Measurements from ENCODE around the gene SLC49A3. TPM values are rescaled to one million over a fixed set of nuclear protein-coding genes. Genes with fewer than 3 reads are reported as not detected.
"Not testable (repeated sequence)": the region's sequence is repeated elsewhere in the genome, so short reads cannot be mapped to it uniquely, and the experiment has no call there.

The SLC49A3 gene
- total RNA-seq, 1 experiment from 2014 or later, result 6.9 TPM

DNA sequence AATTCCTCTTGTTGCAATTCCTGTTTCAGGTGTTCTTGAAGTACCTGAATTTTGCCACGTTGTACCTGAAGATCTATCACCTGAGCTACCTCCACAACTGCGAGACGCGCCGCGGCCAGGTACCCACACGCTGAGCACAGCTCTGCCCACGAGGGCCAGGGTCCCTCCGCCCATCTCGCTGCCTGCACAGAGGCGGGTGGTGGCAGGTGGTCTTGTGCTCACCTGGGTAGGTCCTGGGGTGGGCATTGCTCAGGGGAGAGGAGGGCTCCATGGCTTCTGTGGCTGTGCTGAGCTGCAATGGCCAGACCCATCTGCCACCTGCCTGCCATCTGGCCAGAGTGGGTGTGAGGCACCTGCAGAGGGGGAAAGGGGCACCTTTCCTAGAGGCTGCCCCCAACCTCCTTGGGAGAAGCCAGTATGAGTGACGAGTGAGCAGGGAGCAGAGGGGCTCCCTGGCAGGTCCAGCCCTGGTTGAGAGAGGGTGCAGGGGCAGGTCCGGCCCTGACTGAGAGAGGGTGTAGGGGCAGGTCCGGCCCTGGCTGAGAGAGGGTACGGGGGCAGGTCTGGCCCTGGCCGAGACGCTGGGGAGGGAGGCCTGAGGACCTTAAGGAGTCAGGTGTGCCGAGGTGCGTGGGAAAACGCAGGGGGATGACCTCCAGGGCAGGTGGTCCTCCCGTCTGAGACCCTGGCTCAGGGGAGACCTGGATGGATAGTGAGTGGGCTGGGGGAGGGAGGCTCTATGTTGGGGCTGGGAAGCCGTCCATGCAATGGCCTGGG, 52.9 kb downstream of the SLC49A3 start:
- no peaks in the 10 kb centered on the region for H3K23me2 ChIP-seq (ENCODE audit: insufficient read length, low read depth, low read length, poor library complexity, severe bottlenecking)
- H2AK5ac ChIP-seq (ENCODE audit: insufficient read length, low read length), result no peak overlapping the region
- peaks cover 22 to 23% of the 10 kb centered on the region in 2 experiments for H3K9me3 Mint-ChIP-seq
- no peak overlapping the region for H4K91ac ChIP-seq (ENCODE audit: insufficient read length, low read depth, low read length)
- H3T11ph ChIP-seq (ENCODE audit: low read length), result no peak overlapping the region
- H3K27me3 ChIP-seq (ENCODE audit: insufficient read depth, low read length), result no peaks in the 10 kb centered on the region
- H2BK5ac ChIP-seq (ENCODE audit: insufficient read length, low read length), result no peak overlapping the region
- TF ChIP-seq, protein P1, sequence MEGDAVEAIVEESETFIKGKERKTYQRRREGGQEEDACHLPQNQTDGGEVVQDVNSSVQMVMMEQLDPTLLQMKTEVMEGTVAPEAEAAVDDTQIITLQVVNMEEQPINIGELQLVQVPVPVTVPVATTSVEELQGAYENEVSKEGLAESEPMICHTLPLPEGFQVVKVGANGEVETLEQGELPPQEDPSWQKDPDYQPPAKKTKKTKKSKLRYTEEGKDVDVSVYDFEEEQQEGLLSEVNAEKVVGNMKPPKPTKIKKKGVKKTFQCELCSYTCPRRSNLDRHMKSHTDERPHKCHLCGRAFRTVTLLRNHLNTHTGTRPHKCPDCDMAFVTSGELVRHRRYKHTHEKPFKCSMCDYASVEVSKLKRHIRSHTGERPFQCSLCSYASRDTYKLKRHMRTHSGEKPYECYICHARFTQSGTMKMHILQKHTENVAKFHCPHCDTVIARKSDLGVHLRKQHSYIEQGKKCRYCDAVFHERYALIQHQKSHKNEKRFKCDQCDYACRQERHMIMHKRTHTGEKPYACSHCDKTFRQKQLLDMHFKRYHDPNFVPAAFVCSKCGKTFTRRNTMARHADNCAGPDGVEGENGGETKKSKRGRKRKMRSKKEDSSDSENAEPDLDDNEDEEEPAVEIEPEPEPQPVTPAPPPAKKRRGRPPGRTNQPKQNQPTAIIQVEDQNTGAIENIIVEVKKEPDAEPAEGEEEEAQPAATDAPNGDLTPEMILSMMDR (conservative IDR thresholded peaks at IDR 0.05), result no peak
- H3K4me3 Mint-ChIP-seq, result no peak overlapping the region
- H3K79me2 ChIP-seq (ENCODE audit: insufficient read depth, low read length), result no peaks in the 10 kb centered on the region
- no peak overlapping the region for H4K5ac ChIP-seq (ENCODE audit: insufficient read length, low read depth, low read length)
- no peak overlapping the region for H3K4me2 ChIP-seq (ENCODE audit: insufficient read depth, insufficient read length, low read length)
- H3K4ac ChIP-seq (ENCODE audit: low read depth, low read length), result no peak overlapping the region
- H3K27ac ChIP-seq (ENCODE audit: insufficient read length, low read depth, low read length), result no peak overlapping the region
- H3K4me1 Mint-ChIP-seq, result no peaks in the 10 kb centered on the region
- H3K9me3 ChIP-seq (ENCODE audit: control insufficient read depth, low read depth, low read length), result no peaks in the 10 kb centered on the region
- no peak overlapping the region for H2AFZ ChIP-seq (ENCODE audit: low read length)
- H3K14ac ChIP-seq (ENCODE audit: insufficient read depth, low read length), result no peak overlapping the region; the same call in 1 of the 2 replicates
- H2BK15ac ChIP-seq (ENCODE audit: low read depth, low read length), result no peak overlapping the region
- no peak overlapping the region for H3K27ac Mint-ChIP-seq
- H3K9ac ChIP-seq (ENCODE audit: extremely low read depth, insufficient read length, low read length), result no peak overlapping the region
- H2BK12ac ChIP-seq (ENCODE audit: insufficient read length, low read depth, low read length), result no peak overlapping the region
- no peak overlapping the region for H3K18ac ChIP-seq (ENCODE audit: insufficient read length, low read depth, low read length)
- no peaks in the 10 kb centered on the region for H4K20me1 ChIP-seq (ENCODE audit: control insufficient read depth, insufficient read depth, insufficient read length)
- peaks cover 0 to 17% (median 13%) of the 10 kb centered on the region in 3 experiments; a peak in 6 of 7 replicates for H3K36me3 Mint-ChIP-seq (ENCODE audit: insufficient read depth in 1 of 3, low read depth in 3 of 3)
- H3K23ac ChIP-seq (ENCODE audit: insufficient read length, low read depth, low read length), result no peak overlapping the region
- peaks cover 14% of the 10 kb centered on the region for H3K27me3 Mint-ChIP-seq (ENCODE audit: low read depth)
- H3K79me1 ChIP-seq (ENCODE audit: insufficient read depth, low read depth, low read length, poor library complexity, severe bottlenecking), result no peaks in the 10 kb centered on the region
- peak; percentile 20 for DNase-seq
- H3K56ac ChIP-seq (ENCODE audit: insufficient read length, low read depth, low read length), result no peak overlapping the region
- WGBS (ENCODE audit: extremely low coverage, insufficient read length, low lambda C conversion rate), result no CpG with 5 or more reads among the region's 22 CpGs
- no peaks in the 10 kb centered on the region for H3K4me1 ChIP-seq (ENCODE audit: insufficient read depth, low read length)
- H4K8ac ChIP-seq (replicated peaks; ENCODE audit: insufficient read length, low read depth, low read length), result no peak overlapping the region
- H2BK120ac ChIP-seq (ENCODE audit: low read depth, low read length, poor library complexity, severe bottlenecking), result no peak overlapping the region
- H2BK20ac ChIP-seq (ENCODE audit: low read depth, low read length, poor library complexity, severe bottlenecking), result no peak overlapping the region

DNA sequence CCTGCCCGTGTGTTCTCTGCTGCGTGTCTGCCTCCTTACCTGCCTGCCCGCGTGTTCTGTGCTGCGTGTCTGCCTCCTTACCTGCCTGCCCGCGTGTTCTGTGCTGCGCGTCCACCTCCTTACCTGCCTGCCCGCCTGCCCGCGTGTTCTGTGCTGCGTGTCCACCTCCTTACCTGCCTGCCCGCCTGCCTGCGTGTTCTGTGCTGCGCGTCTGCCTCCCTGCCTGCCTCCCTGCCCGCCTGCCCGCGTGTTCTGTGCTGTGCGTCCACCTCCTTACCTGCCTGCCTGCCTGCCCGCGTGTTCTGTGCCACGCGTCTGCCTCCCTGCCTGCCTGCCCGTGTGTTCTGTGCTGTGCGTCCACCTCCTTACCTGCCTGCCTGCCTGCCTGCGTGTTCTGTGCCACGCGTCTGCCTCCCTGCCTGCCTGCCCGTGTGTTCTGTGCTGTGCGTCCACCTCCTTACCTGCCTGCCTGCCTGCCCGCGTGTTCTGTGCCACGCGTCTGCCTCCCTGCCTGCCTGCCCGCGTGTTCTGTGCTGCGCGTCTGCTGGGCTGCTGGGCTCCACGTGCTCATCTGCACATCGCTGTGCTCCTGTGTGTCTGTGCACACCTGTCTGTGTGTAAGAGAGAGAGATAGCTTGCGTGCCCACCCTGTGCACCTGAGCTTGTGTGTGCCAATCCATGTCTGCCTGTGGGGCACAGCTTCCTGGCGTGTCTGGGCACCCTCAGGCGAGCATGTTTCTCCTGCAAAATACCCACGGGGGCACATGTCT, 53.7 kb downstream of the SLC49A3 start:
- not testable (repeated sequence) for H3K14ac ChIP-seq (ENCODE audit: insufficient read depth, low read length); H3K9ac ChIP-seq (ENCODE audit: extremely low read depth, insufficient read length, low read length); H3K18ac ChIP-seq (ENCODE audit: insufficient read length, low read depth, low read length); H3K4me3 Mint-ChIP-seq; H3K4me1 Mint-ChIP-seq; H2BK5ac ChIP-seq (ENCODE audit: insufficient read length, low read length); H3T11ph ChIP-seq (ENCODE audit: low read length); H3K23me2 ChIP-seq (ENCODE audit: insufficient read length, low read depth, low read length, poor library complexity, severe bottlenecking); H2AK5ac ChIP-seq (ENCODE audit: insufficient read length, low read length); H2BK12ac ChIP-seq (ENCODE audit: insufficient read length, low read depth, low read length); H3K79me1 ChIP-seq (ENCODE audit: insufficient read depth, low read depth, low read length, poor library complexity, severe bottlenecking); H3K79me2 ChIP-seq (ENCODE audit: insufficient read depth, low read length); H4K8ac ChIP-seq (replicated peaks; ENCODE audit: insufficient read length, low read depth, low read length); H2AFZ ChIP-seq (ENCODE audit: low read length); H3K4me2 ChIP-seq (ENCODE audit: insufficient read depth, insufficient read length, low read length); H3K4me1 ChIP-seq (ENCODE audit: insufficient read depth, low read length); H2BK20ac ChIP-seq (ENCODE audit: low read depth, low read length, poor library complexity, severe bottlenecking); H3K27me3 ChIP-seq (ENCODE audit: insufficient read depth, low read length); H3K27ac ChIP-seq (ENCODE audit: insufficient read length, low read depth, low read length); H4K20me1 ChIP-seq (ENCODE audit: control insufficient read depth, insufficient read depth, insufficient read length); H3K4ac ChIP-seq (ENCODE audit: low read depth, low read length); H3K56ac ChIP-seq (ENCODE audit: insufficient read length, low read depth, low read length); H4K5ac ChIP-seq (ENCODE audit: insufficient read length, low read depth, low read length); H3K23ac ChIP-seq (ENCODE audit: insufficient read length, low read depth, low read length); H2BK120ac ChIP-seq (ENCODE audit: low read depth, low read length, poor library complexity, severe bottlenecking); H3K9me3 ChIP-seq (ENCODE audit: control insufficient read depth, low read depth, low read length); H3K27ac Mint-ChIP-seq; H4K91ac ChIP-seq (ENCODE audit: insufficient read length, low read depth, low read length); H2BK15ac ChIP-seq (ENCODE audit: low read depth, low read length)
- WGBS (ENCODE audit: extremely low coverage, insufficient read length, low lambda C conversion rate), result no CpG with 5 or more reads among the region's 46 CpGs
- H3K9me3 Mint-ChIP-seq, result peaks cover 17 to 21% of the 10 kb centered on the region in 2 experiments
- peak; percentile 19 for DNase-seq
- peaks cover 0 to 15% (median 13%) of the 10 kb centered on the region in 3 experiments; a peak in 5 of 7 replicates for H3K36me3 Mint-ChIP-seq (ENCODE audit: insufficient read depth in 1 of 3, low read depth in 3 of 3)
- peaks cover 17% of the 10 kb centered on the region for H3K27me3 Mint-ChIP-seq (ENCODE audit: low read depth)
